ENCODE results near the gene NOXO1. TPM values are rescaled to one million over a fixed set of nuclear protein-coding genes. Genes with fewer than 3 reads are reported as not detected.

The NOXO1 gene
- total and polyA plus RNA-seq, 10 of the 15 experiments (the other 5 are each of a cell fraction or from before 2014, with no cell fraction given) = 0.09 to 0.76 (median 0.26) TPM; not detected in 4

DNA sequence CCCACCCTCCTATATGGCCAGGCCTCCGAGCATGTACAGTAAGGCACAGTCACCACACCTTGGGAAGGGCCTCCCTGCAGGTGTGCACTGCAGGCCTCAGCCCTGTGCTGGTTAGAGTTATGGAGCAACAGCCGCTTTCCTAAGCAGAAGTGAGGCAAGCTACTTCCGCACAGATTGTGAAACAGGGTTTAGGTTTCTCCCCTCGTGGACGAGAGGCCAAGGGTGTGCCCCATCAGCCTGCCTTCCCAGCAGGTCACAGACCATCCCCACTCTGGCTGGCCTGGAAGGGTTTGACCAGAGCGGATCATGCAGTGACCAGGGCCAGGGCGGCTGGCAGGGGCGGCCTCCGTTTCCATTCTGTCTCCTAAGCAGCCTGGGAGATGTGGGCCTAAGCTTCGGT, 43.0 kb downstream of the NOXO1 start (continued):
- TF ChIP-seq CBX5 (IDR thresholded peaks at IDR 0.05; ENCODE audit: low read depth) (no peak), ZNF24 (IDR thresholded peaks at IDR 0.05) (no peak), SUZ12 (IDR thresholded peaks at IDR 0.05; ENCODE audit: unreplicated experiment) (no peak)
- TF ChIP-seq, protein P1, sequence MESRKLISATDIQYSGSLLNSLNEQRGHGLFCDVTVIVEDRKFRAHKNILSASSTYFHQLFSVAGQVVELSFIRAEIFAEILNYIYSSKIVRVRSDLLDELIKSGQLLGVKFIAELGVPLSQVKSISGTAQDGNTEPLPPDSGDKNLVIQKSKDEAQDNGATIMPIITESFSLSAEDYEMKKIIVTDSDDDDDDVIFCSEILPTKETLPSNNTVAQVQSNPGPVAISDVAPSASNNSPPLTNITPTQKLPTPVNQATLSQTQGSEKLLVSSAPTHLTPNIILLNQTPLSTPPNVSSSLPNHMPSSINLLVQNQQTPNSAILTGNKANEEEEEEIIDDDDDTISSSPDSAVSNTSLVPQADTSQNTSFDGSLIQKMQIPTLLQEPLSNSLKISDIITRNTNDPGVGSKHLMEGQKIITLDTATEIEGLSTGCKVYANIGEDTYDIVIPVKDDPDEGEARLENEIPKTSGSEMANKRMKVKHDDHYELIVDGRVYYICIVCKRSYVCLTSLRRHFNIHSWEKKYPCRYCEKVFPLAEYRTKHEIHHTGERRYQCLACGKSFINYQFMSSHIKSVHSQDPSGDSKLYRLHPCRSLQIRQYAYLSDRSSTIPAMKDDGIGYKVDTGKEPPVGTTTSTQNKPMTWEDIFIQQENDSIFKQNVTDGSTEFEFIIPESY (IDR thresholded peaks at IDR 0.05) = no peak
- TF ChIP-seq, protein P2, sequence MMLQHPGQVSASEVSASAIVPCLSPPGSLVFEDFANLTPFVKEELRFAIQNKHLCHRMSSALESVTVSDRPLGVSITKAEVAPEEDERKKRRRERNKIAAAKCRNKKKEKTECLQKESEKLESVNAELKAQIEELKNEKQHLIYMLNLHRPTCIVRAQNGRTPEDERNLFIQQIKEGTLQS (IDR thresholded peaks at IDR 0.05; ENCODE audit: borderline replicate concordance, extremely low read depth, low read depth, low read length) = no peak

DNA sequence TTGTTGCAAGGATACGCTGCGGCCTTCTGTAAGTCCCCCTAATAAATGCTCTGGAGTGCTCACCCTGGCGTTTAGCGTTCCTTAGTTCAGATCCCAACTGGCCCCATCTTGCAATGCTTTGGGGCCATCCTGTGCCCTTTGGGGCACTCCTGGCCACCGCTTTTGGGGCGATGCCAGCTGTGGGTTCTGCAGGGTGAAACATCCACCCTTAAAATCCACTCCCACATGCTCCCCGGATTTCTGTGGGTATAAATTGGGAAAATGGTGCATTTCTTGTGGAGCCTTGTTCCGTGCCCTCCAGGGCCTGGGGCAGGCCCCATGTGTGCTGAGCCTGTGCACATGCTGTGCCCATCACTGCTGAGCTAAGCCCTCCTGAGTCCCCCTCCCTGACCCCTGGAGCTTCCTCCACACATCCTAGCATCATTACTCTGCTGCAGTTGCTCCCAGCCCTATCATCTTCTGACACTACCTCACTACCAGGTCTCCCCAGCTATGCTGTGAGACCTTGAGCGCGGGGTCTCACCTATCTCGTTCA, 44.3 kb downstream of the NOXO1 start:
- no peaks in the 10 kb centered on the region; a peak in 3 of 4 replicates for H3K27me3 ChIP-seq (replicated peaks in 1 of 2; ENCODE audit: control insufficient read depth in 2 of 2, insufficient read depth in 2 of 2, low read length in 1 of 2)
- no peak overlapping the region for H3K4me2 ChIP-seq (ENCODE audit: control insufficient read depth, insufficient read depth)
- H3K9ac ChIP-seq (ENCODE audit: control insufficient read depth, insufficient read depth, low read length) = no peak overlapping the region
- DNase-seq (ENCODE audit: low read depth, low spot score) (no peak), ATAC-seq (no peak), FAIRE-seq (no peak)
- no peaks in the 10 kb centered on the region for H3K9me3 ChIP-seq (replicated peaks; ENCODE audit: control insufficient read depth, insufficient read depth, low read length)
- H3K36me3 ChIP-seq (ENCODE audit: control insufficient read depth in 2 of 2, insufficient read depth in 2 of 2, low read length in 1 of 2) = peaks cover 0 to 5% of the 10 kb centered on the region in 2 experiments; a peak in 3 of 4 replicates
- ChIA-PET SMC1A (ENCODE audit: uncharacterized antibody, unreplicated experiment) (interaction anchor here (0.5 kb wide), 1 partner anchor 464 kb away, joined by 3 read pairs; no protein-coding TSS in a partner anchor), POLR2A (no interaction called here), RAD21 (ENCODE audit: unreplicated experiment) (no interaction called here), CTCF (no interaction called here)
- intact Hi-C loops (cut with micrococcal nuclease; ENCODE audit: unreplicated experiment) (no loop called here), in situ Hi-C loops (cut with MboI) (loop anchor here (10.0 kb wide), 1 partner anchor 72 kb away; no protein-coding TSS in a partner anchor)
- WGBS (ENCODE audit: insufficient coverage, insufficient replicate concordance, low lambda C conversion rate, missing lambda C conversion rate) = 87% methylated on average over 11 of the region's 11 CpGs
- peaks cover 9% of the 10 kb centered on the region for H3K79me2 ChIP-seq (ENCODE audit: control insufficient read depth, insufficient read depth, low read length)
- no peaks in the 10 kb centered on the region for H4K20me1 ChIP-seq (ENCODE audit: control insufficient read depth, insufficient read depth)
- no peak overlapping the region for H2AFZ ChIP-seq (ENCODE audit: control insufficient read depth, low read depth, low read length)
- H3K4me3 ChIP-seq = no peak overlapping the region
- peaks cover 3% of the 10 kb centered on the region; the same call in 1 of the 2 replicates for H3K4me1 ChIP-seq (ENCODE audit: control insufficient read depth, insufficient read depth, low read length)
- no TSS peak for BruUV-seq (replicated peaks)
- H3K27ac ChIP-seq (ENCODE audit: control insufficient read depth, insufficient read depth) = no peak overlapping the region
- TF ChIP-seq, protein P3, sequence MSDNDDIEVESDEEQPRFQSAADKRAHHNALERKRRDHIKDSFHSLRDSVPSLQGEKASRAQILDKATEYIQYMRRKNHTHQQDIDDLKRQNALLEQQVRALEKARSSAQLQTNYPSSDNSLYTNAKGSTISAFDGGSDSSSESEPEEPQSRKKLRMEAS (IDR thresholded peaks at IDR 0.05; ENCODE audit: low read depth, low read length) = no peak
- TF ChIP-seq, protein P4, sequence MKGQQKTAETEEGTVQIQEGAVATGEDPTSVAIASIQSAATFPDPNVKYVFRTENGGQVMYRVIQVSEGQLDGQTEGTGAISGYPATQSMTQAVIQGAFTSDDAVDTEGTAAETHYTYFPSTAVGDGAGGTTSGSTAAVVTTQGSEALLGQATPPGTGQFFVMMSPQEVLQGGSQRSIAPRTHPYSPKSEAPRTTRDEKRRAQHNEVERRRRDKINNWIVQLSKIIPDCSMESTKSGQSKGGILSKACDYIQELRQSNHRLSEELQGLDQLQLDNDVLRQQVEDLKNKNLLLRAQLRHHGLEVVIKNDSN (IDR thresholded peaks at IDR 0.05; ENCODE audit: borderline replicate concordance, extremely low read length, insufficient read depth, low read depth, low read length) = no peak
- no peak for TF ChIP-seq POLR2AphosphoS5 (IDR thresholded peaks at IDR 0.05; ENCODE audit: low read length)
- no peak for TF ChIP-seq STAT1 (conservative IDR thresholded peaks at IDR 0.05)
- no peak for TF ChIP-seq CREB1 (IDR thresholded peaks at IDR 0.05; ENCODE audit: low read depth)
- TF ChIP-seq ZZZ3 (IDR thresholded peaks at IDR 0.05; ENCODE audit: control insufficient read depth, insufficient read length, low read depth) = no peak
- no peak for TF ChIP-seq GABPA (IDR thresholded peaks at IDR 0.05; ENCODE audit: low read depth)
- no peak for TF ChIP-seq SMARCA5 (IDR thresholded peaks at IDR 0.05)
- no peak for TF ChIP-seq KLF5 (IDR thresholded peaks at IDR 0.05; ENCODE audit: partially characterized antibody)
- TF ChIP-seq PAX5 (IDR thresholded peaks at IDR 0.05; ENCODE audit: borderline replicate concordance, low read depth, low read length) = no peak
- TF ChIP-seq, protein P5, sequence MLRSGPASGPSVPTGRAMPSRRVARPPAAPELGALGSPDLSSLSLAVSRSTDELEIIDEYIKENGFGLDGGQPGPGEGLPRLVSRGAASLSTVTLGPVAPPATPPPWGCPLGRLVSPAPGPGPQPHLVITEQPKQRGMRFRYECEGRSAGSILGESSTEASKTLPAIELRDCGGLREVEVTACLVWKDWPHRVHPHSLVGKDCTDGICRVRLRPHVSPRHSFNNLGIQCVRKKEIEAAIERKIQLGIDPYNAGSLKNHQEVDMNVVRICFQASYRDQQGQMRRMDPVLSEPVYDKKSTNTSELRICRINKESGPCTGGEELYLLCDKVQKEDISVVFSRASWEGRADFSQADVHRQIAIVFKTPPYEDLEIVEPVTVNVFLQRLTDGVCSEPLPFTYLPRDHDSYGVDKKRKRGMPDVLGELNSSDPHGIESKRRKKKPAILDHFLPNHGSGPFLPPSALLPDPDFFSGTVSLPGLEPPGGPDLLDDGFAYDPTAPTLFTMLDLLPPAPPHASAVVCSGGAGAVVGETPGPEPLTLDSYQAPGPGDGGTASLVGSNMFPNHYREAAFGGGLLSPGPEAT (IDR thresholded peaks at IDR 0.05; ENCODE audit: low read depth) = no peak
- TF ChIP-seq NR2C1 (IDR thresholded peaks at IDR 0.05) = no peak

Measured in GM12878 (cell line).